OCI-LY7 (cell line): Measurements from ENCODE around the gene AIRE. TPM values are rescaled to one million over a fixed set of nuclear protein-coding genes. Genes with fewer than 3 reads are reported as not detected.

Source experiments
- BruUV-seq: library from RNA; stranded (reverse); fragments of 400-500 nt; replicated peaks from 2 replicates; lab custom pipeline; 2021; lab: Mats Ljungman, UMichigan
- CTCF ChIA-PET: fragments of 300-600 bp; sonication (Branson Sonifier 250); formaldehyde crosslinking; loops from one replicate; lab custom pipeline; 2022; ENCODE audit warnings: antibody characterized with exemption; ENCODE audit not compliant: unreplicated experiment; lab: Charles Lee
- POLR2A ChIA-PET: fragments of 300-600 bp; sonication (Branson Sonifier 250); formaldehyde crosslinking; loops from one replicate; lab custom pipeline; 2022; ENCODE audit warnings: antibody characterized with exemption; lab: Charles Lee
- DNase-seq: peaks from one replicate; pipeline ENCODE4 v3.0.0-alpha.2; 2015; ENCODE audit warnings: low spot score
- H2AFZ ChIP-seq: fragments of 200-600 bp; sonication (generic), shearing (Covaris generic); 2 replicates; pipeline ENCODE4 v1.6.1; 2014; ENCODE audit warnings: mild to moderate bottlenecking, antibody characterized with exemption, low read length, moderate library complexity
- H3K27ac ChIP-seq: fragments of 200-600 bp; sonication (generic); 2 replicates; pipeline ENCODE4 v1.5.1; 2014; ENCODE audit warnings: mixed run types, low read depth, mild to moderate bottlenecking, moderate library complexity, low read length, inconsistent platforms; ENCODE audit not compliant: poor library complexity, severe bottlenecking
- H3K36me3 ChIP-seq: fragments of 200-600 bp; sonication (generic); 2 replicates; pipeline ENCODE4 v1.6.1; 2014; ENCODE audit warnings: mild to moderate bottlenecking, antibody characterized with exemption, low read length, moderate library complexity, mixed read lengths; ENCODE audit not compliant: insufficient read depth
- H3K4me1 ChIP-seq: fragments of 200-600 bp; sonication (generic); 2 replicates; pipeline ENCODE4 v1.5.1; 2014; ENCODE audit warnings: mild to moderate bottlenecking, low read length; ENCODE audit not compliant: insufficient read depth, poor library complexity, severe bottlenecking
- H3K4me2 ChIP-seq: fragments of 200-600 bp; sonication (generic); 2 replicates; pipeline ENCODE4 v1.6.1; 2014; ENCODE audit warnings: mild to moderate bottlenecking, low read length
- H3K4me3 ChIP-seq: fragments of 200-600 bp; sonication (generic); 2 replicates; pipeline ENCODE4 v1.5.1; 2014; ENCODE audit warnings: mild to moderate bottlenecking, low read depth, low read length; ENCODE audit not compliant: poor library complexity, severe bottlenecking
- H3K79me2 ChIP-seq: fragments of 200-600 bp; sonication (generic); 2 replicates; pipeline ENCODE4 v1.6.1; 2016; ENCODE audit warnings: low read depth, mild to moderate bottlenecking, low read length, moderate library complexity, mixed read lengths; ENCODE audit not compliant: insufficient read depth
- H3K9me2 ChIP-seq: fragments of 200-600 bp; sonication (generic); 2 replicates; pipeline ENCODE4 v1.6.1; 2016; ENCODE audit warnings: mild to moderate bottlenecking, low read length, mixed read lengths; ENCODE audit not compliant: insufficient read depth
- H3K9me3 ChIP-seq: fragments of 200-600 bp; sonication (generic); 2 replicates; pipeline ENCODE4 v1.6.1; 2014; ENCODE audit warnings: mild to moderate bottlenecking, mixed run types, low read length, mixed read lengths
- H4K20me1 ChIP-seq: fragments of 200-600 bp; sonication (generic); 2 replicates; pipeline ENCODE4 v1.6.1; 2014; ENCODE audit warnings: mild to moderate bottlenecking, antibody characterized with exemption, low read length, moderate library complexity, mixed read lengths; ENCODE audit not compliant: insufficient read depth
- CTCF ChIP-seq: fragments of 200-600 bp; sonication (generic); conservative IDR thresholded peaks from 2 replicates; pipeline ENCODE4 v1.5.1; 2014; ENCODE audit warnings: mild to moderate bottlenecking, antibody characterized with exemption, low read length, moderate library complexity, mixed read lengths
- EZH2phosphoT487 ChIP-seq: fragments of 200-600 bp; sonication (generic); IDR thresholded peaks from 2 replicates; pipeline ENCODE4 v1.6.1; 2018; ENCODE audit warnings: low read depth, borderline replicate concordance, mild to moderate bottlenecking, mixed run types, antibody characterized with exemption, low read length, moderate library complexity, mixed read lengths
- intact Hi-C: fragments of 100-400 bp; cut with micrococcal nuclease; formaldehyde crosslinking; loops from one replicate; pipeline ENCODE4 v1.10.0; 2022; ENCODE audit not compliant: unreplicated experiment
- total RNA-seq, 2 experiments: library from RNA; depleted of rRNA in 1 of 2; stranded (reverse); fragments of >200 nt in 1 of 2; shearing (Covaris generic) in 1 of 2; gene quantifications; 2 replicates each; pipeline ENCODE4 v1.2.3, GENCODE V29; 2014 to 2022

The AIRE gene
- total RNA-seq, 2 experiments from 2014 or later = not detected

GRCh38 chr21:44263768-44264167, 21.9 kb upstream of the AIRE start:
- no peak for DNase-seq
- ChIA-PET POLR2A (interaction anchor here (0.7 kb wide), 1 partner anchor 879 kb away, joined by 5 read pairs; no protein-coding TSS in a partner anchor), CTCF (no interaction called here)
- H3K27ac ChIP-seq = no peak overlapping the region
- H3K9me2 ChIP-seq = no peaks in the 10 kb centered on the region
- H2AFZ ChIP-seq = no peak overlapping the region
- no peak overlapping the region for H3K4me2 ChIP-seq
- intact Hi-C loops = no loop called here
- no peaks in the 10 kb centered on the region for H3K9me3 ChIP-seq
- peaks cover 6% of the 10 kb centered on the region for H3K4me1 ChIP-seq
- no TSS peak for BruUV-seq
- no peak for TF ChIP-seq EZH2phosphoT487
- TF ChIP-seq CTCF = no peak
- no peaks in the 10 kb centered on the region for H3K36me3 ChIP-seq
- H4K20me1 ChIP-seq = no peaks in the 10 kb centered on the region
- no peak overlapping the region for H3K4me3 ChIP-seq
- no peaks in the 10 kb centered on the region for H3K79me2 ChIP-seq

GRCh38 chr21:44265734-44266270, 19.9 kb upstream of the AIRE start:
- no peak for DNase-seq
- BruUV-seq = no TSS peak
- Histone ChIP-seq H3K4me2 (no peak overlapping the region), H2AFZ (no peak overlapping the region), H3K27ac (no peak overlapping the region), H3K9me3 (no peaks in the 10 kb centered on the region), H3K79me2 (no peaks in the 10 kb centered on the region), H3K9me2 (no peaks in the 10 kb centered on the region), H3K36me3 (no peaks in the 10 kb centered on the region), H3K4me3 (no peak overlapping the region), H3K4me1 (peaks cover 6% of the 10 kb centered on the region), H4K20me1 (no peaks in the 10 kb centered on the region)
- no peak for TF ChIP-seq EZH2phosphoT487
- TF ChIP-seq CTCF = no peak
- POLR2A ChIA-PET = interaction anchor here (0.9 kb wide), 1 partner anchor 11 kb away, joined by 3 read pairs; no protein-coding TSS in a partner anchor
- intact Hi-C loops = no loop called here
- CTCF ChIA-PET = no interaction called here

GRCh38 chr21:44267655-44268142, 18.0 kb upstream of the AIRE start:
- BruUV-seq = no TSS peak
- peak; percentile 58 for DNase-seq
- H3K27ac ChIP-seq = no peak overlapping the region
- H3K79me2 ChIP-seq = no peaks in the 10 kb centered on the region
- intact Hi-C loops = no loop called here
- ChIA-PET POLR2A (interaction anchor here (0.6 kb wide), 3 partner anchors 9 to 254 kb away, joined by 3 to 6 read pairs (median 4); no protein-coding TSS in a partner anchor), CTCF (no interaction called here)
- H3K9me3 ChIP-seq = no peaks in the 10 kb centered on the region
- no peaks in the 10 kb centered on the region for H4K20me1 ChIP-seq
- H3K4me3 ChIP-seq = no peak overlapping the region
- peak; percentile 80 for TF ChIP-seq CTCF
- TF ChIP-seq EZH2phosphoT487 = no peak
- no peak overlapping the region for H2AFZ ChIP-seq
- no peak overlapping the region for H3K4me2 ChIP-seq
- no peaks in the 10 kb centered on the region for H3K9me2 ChIP-seq
- no peaks in the 10 kb centered on the region for H3K36me3 ChIP-seq
- peaks cover 6% of the 10 kb centered on the region for H3K4me1 ChIP-seq
